GM12865 (cell line): ENCODE data around the gene BCAR3.

Experiments used
- DNase-seq: peaks from one replicate; pipeline ENCODE4 v3.0.0; 2010; ENCODE audit warnings: low read depth
- H3K4me3 ChIP-seq: 2 replicates; pipeline ENCODE4 v1.5.1; 2011; ENCODE audit warnings: mild to moderate bottlenecking, low read depth, low read length, control low read depth
- TF ChIP-seq, protein P1 (sequence below): IDR thresholded peaks from 2 replicates; pipeline ENCODE4 v1.5.1; 2011; ENCODE audit warnings: low read length, control low read depth, low read depth, inconsistent platforms; ENCODE audit not compliant: insufficient read depth; ENCODE audit errors: missing control alignments

BCAR3 gene

DNA sequence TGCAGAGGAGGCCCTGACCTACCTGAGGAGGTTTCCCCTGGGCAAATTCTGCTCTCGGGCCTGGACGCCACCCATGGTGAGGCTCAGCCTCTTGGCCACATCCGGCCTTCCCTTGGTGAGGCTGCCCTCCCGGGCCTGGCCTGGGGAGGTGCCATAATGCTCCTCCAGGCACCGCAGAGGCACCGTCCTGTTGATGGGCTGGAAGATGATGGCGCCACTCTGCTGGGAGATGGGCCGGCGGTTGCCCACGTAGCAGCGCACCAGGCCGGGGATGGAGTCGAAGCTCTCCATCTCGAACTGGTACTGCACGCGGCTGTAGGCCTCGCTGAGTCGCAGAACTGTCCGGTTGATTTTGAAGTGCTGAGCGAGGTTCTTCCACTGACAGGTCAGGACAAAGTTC is 92.7 kb downstream of the BCAR3 start:
- DNase-seq = no peak
- no peak overlapping the region for H3K4me3 ChIP-seq
- TF ChIP-seq, protein P1, sequence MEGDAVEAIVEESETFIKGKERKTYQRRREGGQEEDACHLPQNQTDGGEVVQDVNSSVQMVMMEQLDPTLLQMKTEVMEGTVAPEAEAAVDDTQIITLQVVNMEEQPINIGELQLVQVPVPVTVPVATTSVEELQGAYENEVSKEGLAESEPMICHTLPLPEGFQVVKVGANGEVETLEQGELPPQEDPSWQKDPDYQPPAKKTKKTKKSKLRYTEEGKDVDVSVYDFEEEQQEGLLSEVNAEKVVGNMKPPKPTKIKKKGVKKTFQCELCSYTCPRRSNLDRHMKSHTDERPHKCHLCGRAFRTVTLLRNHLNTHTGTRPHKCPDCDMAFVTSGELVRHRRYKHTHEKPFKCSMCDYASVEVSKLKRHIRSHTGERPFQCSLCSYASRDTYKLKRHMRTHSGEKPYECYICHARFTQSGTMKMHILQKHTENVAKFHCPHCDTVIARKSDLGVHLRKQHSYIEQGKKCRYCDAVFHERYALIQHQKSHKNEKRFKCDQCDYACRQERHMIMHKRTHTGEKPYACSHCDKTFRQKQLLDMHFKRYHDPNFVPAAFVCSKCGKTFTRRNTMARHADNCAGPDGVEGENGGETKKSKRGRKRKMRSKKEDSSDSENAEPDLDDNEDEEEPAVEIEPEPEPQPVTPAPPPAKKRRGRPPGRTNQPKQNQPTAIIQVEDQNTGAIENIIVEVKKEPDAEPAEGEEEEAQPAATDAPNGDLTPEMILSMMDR = no peak

DNA sequence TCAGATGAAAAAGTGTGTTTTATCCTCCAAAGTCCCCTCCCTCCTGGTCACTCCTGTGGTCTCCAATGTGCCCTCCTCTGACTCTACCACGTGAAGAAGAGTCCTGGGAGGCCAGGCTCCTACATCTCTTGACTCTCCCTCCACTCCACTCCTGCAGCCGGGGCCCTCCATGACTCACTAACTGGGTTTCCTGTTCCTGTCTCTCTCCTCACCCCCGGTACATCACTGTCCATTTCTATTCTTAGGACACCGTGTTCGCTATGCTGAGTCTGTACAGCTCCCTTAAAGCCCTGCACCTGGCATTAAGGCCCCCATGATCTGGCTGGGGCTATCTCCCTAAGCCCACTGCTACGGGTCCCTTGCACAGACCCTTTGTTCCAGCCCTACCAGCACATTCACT is 93.4 kb downstream of the BCAR3 start:
- H3K4me3 ChIP-seq = no peak overlapping the region
- TF ChIP-seq, protein P1 = no peak
- no peak for DNase-seq

DNA sequence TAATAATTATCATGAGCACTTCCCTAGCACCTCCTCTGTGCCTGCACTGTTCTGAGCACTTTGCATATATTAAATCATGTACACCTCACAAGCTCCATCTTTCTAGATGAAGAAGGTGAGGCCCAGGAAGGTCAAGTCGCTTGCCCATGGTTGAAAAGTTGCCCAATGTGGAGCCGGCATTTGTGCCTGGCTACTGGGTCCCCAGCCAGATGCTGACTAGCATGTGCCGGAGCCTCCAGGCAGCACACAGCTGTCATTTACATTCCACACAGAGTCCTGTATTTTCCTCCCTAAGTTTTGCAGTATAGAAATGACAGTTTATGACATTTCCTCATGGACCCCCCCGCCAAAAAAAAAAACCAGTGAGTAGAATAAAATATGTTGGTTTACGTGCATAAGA is 94.3 kb downstream of the BCAR3 start:
- TF ChIP-seq, protein P1 = no peak
- no peak for DNase-seq
- H3K4me3 ChIP-seq = no peak overlapping the region

DNA sequence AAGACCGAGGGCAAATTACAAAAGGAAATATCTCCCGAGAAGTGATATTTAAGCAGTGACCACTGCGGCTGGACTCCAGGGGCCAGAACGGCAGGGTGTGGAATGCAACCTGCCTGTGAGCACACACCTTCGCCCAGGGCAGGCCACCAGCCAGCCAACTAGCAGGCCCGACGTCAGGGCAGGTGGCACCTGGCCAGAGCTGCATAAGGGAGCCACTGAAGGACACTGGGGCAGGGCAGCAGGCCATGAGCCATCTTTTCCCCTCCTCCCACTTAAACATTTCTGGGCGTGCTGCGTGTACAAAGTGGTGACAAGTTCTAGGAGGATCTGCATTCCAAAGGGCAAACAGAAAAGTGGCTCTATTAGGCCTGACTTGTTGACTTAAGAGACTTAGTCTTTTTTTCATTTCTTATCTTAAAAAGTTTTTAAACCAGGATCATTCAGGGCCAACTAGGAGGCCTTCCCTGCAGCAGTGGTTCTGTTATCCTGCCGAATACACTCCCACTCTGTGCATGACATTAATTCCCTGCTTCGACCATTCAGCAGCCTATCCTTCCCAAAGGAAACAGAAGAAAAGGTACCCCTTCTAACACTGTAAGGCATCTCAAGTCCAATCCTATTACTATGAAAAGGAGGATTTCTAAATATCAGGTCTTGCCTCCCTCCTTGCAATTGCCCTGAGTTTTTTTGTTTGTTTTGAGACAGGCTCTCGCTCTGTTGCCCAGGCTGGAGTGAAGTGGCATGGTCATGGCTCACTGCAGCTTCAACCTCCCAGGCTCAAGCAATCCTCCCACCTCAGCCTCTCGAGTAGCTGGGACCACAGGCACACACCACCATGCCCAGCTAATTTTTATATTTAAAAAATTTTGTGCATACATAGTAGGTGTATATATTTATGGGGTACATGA is 96.3 kb downstream of the BCAR3 start:
- TF ChIP-seq, protein P1 = no peak
- no peak overlapping the region for H3K4me3 ChIP-seq
- DNase-seq = no peak

DNA sequence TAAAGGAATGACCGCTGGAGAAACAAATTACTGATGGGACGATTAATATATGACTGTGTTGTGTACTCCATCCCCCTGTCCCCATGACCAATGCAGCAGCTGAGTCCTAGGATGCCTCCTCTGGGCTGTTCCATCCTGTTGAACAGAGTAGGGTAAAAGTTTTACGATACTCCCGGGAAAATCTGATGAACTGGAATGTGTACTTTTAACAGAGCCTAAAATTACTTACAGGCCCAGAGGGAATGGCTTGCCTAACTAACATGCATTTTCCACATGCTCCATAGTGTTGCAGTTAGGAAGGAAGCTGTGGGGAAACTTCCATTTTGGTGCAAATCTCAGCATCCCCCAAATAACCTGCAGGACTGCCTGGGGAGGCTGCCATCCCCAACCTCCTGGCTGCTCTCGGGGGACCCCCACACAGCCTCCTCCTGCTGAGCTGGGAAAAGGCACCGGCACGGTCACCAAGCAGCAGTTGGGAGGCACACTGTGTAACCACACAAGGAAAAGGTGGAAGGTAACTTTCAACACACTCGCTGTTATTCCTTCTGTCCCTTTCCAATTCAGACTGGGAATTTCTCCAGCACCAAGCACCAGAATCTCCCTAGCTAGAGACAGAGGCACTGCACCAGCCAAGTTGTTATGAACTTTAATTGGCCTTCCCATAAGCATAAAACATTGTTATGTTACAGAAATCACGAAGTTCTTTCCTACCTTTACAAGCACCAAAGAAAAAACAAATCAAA is 97.2 kb downstream of the BCAR3 start:
- DNase-seq = no peak
- H3K4me3 ChIP-seq = no peak overlapping the region
- TF ChIP-seq, protein P1 = no peak

DNA sequence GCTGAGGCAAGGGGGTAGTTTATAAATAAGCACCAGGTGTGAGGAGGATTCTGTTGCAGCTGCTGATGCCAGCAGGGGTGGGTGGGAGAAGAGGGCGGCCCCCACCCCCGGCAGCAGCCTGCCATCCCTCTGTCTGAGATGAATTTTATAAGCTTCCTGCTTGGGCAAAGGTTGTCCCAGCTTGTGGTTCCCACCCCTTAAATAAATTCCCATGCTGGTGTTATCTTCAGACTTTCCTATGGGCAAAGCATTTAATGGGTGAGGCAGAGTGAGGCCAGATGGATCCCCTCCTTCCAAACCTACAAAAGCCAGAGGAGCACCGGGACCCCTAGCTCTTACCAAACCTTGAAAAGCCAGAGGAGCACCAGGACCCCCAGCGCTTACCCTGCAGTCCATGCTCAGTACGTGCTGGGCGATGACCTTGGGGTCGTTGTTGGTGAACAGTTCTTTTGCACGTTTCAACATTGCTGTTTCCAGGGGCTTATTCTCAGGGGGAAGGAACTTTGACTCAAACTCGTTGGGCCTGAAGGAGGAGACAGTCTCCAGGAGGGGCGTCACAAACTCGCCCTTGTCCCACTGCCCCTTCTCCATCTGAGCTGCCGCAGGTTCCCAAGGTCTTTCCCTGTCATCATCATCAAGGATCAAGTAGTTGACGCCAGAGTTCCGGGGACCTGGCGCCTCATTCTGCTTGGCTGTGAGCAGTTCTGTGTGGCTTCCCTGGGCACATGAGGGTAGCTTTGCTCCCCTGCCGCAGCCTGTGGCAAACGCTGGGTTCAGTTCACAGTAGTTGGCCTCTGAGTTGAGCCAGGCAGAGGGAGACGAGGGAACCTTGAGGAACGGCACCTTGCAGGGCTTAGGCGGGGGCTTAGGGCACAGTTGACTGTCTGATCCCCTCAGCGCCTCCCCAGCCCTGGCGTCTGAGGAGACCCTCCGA is 99.5 kb downstream of the BCAR3 start:
- TF ChIP-seq, protein P1 = no peak
- no peak for DNase-seq
- no peak overlapping the region for H3K4me3 ChIP-seq
